DMS153 (cell line): ENCODE results near the gene ADPRHL1.
"Not testable (repeated sequence)": the region's sequence is repeated elsewhere in the genome, so short reads cannot be mapped to it uniquely, and the experiment has no call there.

ENCODE experiments used
- DNase-seq: peaks from one replicate; lab custom pipeline; 2025; lab: John Stamatoyannopoulos, UW

ADPRHL1 gene

DNA sequence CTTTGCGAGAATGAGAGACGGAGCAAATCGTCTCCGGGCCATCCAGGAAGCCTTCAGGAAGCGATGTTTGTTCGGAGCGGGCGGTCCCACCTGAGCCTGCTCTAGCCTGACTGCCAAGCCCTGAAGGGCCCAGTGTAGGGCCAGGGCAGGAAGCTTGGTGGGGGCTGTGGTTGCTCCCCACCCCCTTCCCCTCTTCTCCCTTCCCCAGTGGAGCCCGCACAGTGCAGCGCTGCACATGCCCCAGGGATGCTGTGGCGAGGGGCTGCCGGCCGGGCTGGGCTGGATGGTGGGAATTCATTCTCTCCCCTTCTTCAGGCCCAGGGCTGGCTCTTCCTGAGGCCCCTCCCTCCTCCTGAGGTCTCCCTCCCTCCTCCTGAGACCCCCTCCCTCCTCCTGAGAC, 82.2 kb downstream of the ADPRHL1 start:
- DNase-seq, result no peak

DNA sequence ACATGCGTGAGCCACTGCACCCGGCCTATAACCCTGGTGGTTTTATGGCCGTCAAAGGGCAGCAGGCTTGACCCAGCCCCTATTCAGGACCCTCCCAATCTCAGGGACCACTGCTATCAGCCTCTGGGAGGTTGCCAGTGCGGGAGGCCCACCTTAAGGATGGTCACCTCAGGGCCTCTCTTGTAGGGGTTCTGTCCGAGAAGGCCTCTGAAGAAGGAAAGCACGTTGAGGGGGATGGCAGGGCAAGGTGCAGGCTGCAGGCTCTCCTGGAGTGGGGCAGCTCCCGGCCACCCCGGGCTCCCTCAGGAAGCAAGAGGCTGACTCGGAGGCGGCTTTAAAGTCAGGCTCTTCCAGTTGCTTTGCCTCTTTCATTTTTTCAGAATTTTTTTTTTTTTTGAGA, 83.4 kb downstream of the ADPRHL1 start:
- no peak for DNase-seq

DNA sequence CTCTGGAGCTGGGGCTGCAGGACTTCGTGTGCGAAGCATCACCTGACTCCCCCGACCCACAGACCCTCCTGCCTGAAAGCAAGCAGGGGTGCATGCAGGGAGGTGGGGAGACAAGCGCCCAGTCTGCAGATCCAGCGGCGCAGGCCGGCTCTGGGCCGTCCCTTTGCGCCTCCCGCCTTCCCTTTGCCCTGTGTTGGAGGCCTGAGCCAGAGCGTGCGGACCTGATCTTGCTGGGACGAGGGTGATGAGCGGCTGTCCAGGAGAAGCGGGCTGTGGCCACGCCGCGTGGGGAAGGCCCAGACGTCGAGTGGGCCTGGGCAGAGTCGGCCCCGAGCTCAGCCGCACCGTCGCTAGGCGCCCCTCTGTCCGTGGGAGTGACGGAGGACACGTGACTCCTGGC, 84.1 kb downstream of the ADPRHL1 start:
- DNase-seq, result no peak

DNA sequence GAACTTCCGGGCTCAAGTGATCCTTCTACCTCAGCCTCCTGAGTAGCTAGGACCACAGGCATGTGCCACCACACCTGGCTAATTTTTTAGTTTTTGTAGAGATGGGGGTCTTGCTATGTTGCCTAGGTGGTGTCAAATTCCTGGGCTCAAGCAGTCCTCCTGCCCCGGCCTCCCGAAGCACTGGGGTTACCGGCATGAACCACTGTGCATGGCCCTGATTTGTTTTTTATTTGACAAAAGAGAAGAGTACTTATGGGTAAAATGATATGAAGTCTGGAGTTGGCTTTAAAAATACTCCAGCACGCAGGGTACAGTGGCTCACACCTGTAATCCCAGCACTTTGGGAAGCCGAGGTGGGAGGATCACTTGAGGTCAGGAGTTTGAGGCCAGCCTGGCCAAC, 84.9 kb downstream of the ADPRHL1 start:
- DNase-seq, result not testable (repeated sequence)

DNA sequence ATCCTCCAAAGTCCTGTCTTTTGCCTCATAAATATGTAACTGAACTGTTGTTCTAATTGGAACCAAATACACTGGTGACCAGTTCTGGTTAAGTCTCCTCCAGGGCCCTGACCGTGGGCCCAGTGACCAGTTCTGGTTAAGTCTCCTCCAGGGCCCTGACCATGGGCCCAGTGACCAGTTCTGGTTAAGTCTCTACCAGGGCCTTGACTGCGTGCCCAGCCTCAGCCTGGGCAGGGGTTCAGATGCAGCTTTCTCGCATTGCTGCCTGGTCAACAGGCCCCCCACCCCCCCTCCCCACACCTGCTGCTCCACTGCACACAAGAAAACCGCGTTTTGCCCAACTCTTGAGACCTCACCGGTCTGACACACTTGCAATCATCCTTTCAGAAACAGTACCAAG, 85.5 kb downstream of the ADPRHL1 start:
- no peak for DNase-seq

DNA sequence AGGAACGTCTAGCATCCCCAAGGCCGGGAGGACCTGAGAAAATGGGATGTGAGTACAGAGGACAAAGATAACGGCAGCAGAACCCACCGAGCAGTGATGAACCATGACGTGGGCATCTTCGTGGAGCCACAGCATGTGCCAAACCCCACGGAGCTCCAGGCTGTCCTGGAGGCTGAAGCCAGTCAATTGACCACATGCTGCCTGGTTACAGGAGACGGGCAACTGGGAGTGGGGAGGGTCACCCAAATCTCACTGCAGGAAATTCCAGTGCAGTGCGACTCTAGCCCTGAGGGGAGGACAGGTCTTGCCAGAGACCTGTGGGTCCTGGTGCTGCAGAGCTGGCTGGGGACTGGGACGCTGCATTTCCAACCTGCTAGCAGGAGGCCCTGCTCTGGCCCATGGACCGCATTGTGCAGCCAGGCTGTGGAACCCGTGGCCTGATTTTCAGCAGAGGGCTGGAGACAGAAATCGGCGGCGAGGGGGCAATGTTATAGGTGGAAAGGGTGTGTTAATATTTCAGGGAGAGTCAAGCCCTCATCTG, 86.2 kb downstream of the ADPRHL1 start:
- no peak for DNase-seq

DNA sequence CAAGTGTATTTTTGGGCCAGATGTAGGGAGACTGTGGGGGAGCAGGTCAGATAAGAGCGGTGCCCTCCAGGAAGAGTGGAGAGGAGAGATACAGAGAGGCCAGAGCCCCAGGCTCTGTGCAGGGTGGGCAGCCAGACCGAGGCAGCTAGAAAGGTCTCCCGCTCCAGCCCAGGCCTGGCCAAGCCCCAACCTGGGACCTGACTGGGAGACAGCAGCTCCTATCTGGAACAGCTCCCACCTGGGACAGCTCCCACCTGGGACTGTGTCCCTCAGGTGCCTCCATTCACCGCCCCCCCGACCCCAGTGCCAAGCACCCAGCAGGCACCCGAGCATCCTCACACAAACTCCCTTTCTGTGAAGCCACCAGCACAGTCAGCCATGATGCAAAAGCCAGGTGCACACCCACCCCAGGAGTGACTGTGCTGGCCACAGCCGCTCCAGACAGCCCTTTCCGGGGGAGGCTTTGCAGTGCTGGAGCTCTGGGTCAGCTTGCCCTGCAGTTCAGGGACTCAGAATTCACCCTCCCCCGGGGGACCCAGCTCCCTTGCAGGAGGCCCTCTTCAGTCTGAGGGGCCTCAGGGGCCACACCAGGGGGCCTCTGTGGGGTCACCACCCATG, 87.2 kb downstream of the ADPRHL1 start:
- DNase-seq, result no peak

DNA sequence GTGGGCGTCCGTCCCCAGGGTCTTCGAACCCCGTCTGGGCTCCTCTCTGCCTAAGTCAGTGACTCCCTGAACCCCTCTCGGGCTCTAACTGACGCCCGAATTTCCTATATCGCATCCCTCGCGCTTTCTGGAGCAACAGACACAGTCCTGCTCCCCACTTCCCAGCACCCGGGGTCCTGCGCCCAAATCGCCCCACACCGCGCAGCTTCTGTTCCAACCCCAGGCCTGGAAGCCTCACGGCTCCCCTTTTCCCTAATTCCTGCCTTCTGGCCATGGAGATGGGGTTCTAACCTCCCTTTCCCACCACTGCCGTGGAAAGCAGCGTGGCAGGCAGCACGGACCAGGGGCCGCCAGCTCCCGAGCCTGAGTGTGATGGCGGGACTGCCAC, 87.7 kb downstream of the ADPRHL1 start:
- DNase-seq, result no peak

DNA sequence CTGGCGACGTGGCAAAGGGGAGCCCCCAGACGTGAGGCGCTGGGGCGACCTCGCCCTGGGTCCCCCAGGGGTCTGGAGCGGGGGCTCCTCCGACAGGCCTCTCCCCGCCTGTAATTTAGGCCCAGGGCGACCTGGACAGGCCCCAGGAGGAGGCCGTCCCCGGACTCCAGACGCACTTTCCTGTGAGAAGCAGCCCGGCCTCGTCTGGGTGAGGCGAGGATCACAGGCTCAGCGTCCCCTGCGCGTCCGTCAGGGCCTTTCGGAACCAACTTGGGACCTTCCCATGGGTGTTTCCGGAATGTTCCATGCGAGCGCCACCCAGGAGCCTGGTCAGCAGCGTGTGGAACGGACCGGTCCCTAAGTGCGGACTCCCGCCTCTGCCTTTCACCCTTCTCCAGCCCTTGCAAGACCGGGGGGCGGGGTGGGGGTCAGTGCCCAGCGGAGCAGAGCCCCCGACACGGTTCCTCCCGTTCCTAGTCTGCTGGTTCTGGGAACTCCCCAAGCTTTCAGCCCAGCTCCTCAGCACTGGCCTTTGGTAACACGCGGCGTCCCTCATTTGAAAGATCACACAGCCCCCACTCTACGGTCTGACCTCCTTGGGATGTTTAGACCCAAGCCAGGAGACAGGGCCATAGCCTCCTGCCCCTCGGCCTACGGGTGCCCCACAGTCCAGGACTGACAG, 88.2 kb downstream of the ADPRHL1 start:
- no peak for DNase-seq

DNA sequence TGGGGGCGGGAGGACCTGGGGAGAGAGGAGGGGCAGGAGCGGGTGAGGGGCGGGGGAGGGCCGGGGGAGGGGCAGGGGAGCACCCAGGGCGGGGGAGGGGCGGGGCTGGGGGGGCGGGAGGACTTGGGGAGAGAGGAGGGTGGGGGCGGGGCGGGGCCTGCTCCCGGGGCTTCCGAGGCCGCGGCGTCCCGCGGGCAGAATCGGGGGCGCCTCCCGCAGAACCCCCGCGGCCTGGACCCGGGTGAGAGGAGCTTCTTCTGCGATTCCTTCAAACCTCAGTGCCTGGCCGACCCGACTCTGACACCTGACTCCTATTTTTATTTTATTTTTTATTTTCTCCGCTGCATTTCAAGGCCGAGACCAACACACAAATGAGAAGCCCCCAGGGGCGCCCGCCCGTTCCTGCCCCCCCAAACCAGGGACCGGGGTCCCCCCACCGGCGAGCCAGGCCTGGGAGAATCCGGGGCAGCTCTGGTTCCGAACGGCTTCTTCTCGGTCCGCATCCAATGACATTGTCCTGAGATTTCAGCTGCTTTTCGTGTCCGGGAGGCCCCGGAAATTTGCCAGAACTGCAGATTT, 88.9 kb downstream of the ADPRHL1 start:
- no peak for DNase-seq

DNA sequence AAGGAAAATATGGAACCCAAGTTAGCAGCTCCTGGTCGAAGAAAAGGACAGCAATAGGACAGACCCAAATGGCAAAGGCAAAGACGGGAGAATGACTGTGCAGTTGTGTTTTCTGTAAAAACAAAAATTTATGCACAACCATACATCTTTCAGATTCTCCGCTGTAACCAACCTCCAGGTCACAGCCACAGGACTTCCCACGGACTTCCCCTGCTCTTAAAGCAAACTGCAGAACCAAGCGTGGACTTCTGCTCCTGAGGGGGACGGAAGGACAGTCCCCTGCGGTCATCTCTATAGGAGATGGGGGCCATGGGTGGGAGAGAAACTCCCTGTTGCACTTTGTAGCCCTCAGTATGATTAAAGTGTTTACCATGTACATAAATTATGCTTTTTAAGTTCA, 91.9 kb downstream of the ADPRHL1 start:
- DNase-seq, result no peak

DNA sequence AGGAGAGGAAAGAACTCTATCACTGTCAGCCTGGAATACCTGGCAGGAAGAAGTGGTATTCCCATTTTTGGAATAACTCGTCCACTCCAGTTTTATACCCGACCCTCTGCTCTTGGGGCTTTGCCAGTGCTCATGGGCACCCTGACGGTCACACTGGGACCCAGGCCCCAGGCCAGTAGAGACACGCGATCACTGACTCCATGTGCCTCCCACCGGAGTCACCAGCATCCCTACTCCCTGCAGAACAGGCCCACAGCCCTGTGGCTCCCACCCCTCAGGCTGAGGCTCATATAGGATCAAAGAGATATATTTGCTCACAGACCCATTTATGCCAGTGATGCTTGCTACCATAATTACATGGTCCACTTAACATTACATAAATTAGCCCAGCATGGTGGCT, 92.8 kb downstream of the ADPRHL1 start:
- DNase-seq, result no peak

DNA sequence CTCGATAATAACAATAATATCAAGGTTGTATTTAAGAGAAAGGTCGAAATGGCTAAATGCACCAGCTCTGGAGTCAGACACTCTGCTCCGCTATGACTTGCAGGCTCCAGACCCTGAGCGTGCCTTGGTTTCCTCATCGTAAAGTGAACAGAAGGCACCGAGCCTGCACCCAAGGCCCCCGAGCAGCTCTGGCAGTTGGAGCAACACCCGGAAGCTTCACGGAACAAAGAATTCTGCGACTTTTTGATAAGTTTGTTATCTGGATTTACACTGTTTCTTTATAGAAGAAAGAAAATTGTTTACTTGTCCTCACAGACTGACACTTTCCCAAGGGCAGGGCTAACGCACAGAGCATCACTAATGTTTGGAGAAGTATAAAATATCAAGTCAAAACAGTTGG, 93.7 kb downstream of the ADPRHL1 start:
- DNase-seq, result no peak

DNA sequence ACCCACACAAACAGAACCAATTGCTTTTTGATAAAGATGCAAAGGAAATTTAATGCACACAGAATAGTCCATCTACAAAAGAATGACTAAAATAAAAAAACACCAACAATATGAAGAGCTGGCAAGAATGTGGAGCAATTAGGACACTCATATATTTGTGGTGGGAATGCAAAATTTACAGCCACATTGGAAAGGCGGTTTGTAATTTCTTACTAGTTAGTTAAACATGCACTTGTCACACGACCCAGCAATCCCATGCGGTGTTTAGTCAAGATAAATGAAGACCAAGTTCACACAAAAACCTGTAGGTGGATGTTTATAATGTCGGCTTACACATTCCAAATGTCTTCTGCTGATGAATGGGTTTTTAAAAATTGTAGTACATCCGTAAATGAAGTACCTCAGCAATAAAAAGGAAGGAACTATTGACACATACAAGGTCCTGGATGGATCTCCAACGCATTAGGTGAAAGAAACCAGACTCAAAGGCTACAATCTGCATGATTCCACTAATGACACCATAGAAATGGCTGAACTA, 94.6 kb downstream of the ADPRHL1 start:
- DNase-seq, result no peak

DNA sequence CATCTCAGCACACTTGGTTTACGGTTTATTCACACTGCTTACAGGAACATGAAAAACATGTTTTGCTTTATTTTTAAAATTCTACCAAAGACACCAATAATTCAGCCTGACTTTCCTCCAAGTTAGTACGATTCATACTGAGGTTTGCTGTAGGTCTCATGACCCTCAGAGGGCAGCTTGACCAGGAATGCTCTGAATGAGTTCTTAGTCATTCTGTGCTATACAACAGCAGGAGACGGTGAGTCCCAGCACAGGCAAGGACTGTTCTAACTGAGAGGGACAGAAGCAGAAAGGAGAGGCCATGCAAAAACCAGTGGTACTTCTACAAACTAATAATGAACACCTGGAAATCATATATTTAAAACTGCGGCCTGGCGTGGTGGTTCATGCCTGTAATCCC, 95.8 kb downstream of the ADPRHL1 start:
- no peak for DNase-seq

DNA sequence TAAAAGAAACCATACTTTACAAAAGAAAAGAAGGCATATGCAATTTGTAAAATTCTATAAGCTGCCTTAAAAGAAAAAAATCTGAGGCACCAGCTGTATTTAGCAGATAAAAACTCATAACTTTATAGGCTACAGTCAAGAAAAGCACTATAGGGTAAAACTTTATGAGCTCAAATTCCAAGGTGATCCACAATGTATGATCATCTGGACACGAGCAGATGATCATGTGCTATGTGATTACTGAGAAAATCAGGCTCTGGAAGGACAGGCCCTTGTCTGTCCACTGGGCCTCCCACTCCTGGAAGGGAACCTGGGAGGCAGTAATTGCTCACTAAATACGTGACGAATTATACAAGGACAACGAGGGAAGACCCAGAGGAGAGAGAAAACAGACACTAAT, 96.7 kb downstream of the ADPRHL1 start:
- DNase-seq, result no peak

DNA sequence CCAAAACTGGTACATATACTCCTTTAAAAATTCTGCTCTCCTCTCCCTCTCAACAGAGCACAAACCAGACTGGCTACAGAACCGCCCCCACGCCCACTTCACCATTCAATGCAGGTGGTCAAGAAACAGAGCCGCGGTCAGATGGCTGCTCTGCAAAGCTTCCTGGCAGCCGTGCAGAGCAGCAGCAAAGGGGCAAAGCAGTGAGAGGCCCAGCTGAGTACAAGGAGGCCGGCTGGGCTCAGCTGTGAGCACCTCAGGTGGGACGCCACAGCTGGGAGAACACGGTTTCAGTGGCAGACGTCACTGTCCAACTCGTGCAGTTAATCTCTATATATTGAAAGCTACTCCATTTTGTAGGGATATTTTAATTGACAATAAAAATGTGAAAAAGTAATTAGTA, 97.7 kb downstream of the ADPRHL1 start:
- no peak for DNase-seq

DNA sequence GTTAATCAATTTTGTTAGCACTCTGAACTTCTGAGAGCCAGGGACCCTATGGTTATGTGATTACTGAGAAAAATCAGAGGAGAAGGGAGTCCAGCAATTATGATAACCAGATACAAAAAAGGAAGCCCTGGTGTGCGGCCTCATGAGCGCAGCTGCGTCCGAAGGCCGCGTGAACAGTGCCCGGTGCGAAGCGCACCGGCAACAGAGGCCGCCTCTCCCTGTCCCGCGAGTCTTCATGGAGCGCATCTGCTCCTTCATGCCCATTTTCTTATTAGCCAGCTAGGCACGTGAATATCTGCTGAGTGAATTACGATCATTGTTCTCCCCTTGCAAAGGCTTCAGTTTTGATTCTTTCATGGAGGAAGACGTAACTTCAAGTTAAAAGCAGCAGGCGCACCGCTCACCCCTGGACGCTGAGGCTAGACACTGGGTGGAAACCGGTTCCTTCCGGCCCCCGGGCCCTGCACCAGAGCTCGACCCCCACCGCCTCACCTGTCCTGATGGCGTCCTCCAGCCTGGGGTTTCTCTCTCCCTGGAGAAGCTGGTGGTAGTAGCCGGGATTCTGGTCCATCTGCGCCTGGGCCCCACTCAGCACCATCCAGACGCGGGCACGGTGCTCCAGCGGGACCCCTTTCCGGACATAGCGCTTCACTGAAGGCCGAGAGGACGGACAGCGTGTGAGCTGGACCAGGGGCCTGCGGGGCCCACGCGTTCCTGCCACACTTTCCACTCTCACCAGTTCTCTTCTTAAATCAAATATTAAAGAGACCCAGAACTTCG, 98.3 kb downstream of the ADPRHL1 start:
- no peak for DNase-seq

DNA sequence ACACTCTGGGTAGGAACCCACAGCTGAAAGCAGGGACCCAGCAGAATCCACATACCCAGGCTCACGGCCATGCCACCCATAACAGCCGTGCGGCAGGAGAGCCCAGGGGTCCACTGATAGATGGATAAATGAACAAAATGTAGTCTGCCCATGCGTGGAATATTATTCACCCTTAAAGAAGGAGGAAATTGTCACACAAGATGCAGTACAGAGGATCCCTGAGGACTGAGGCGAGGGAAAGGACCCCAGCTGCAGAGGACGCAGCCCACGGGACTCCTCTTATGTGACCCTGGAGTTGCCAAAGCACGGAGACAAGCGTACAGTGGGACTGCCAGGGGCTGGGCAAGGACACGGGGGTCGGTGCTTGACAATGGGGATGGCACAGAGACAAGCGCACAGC, 100.0 kb downstream of the ADPRHL1 start:
- no peak for DNase-seq

DNA sequence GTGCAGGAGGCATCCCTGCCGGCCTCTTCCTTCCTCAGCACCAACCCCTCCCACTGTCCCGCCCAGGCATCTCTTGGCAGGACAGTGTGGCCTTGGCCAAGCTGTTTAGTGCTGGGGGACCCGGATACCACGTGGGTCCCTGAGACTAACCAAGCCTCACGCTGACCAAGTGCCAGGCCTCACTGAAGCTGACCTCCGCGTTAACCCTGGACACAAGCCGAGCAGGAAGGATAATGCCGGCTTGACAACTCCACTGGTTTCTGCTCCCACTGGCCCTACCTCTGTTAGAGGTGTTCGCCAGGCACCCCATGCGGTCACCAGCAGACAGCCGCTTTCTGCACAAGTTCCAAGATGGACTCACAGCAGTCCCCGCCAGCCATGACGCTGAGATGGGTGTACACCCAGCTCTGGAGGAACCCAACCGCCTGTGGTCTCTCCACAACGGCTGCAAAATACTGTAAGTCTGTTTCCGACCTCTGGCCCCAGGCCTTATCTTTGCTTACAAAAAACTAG, 101.7 kb downstream of the ADPRHL1 start:
- no peak for DNase-seq

DNA sequence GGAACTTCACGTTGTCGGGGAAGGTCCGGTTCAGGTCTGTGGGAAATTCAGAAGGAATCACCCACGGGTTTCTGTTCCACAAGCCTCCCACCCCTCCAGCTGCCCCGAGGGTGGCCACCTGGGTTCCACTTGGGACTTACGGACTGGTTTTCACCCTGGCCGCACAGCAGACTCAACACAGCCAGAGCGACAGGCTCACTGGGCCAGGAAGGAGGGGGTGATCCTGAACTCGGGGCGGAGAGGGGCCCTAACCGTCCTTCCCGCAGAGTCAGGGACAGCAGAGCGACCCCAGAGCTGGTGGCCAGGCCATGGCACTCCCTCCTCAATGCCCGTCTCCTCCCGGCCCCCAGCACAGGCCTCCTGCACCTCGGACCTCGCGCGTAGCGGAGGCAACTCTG, 102.4 kb downstream of the ADPRHL1 start:
- DNase-seq, result no peak
